Inflammatory macrophage treated with lipopolysaccharide for 1 hour (primary cell): ENCODE data around the gene BACH1.
"Not testable (repeated sequence)": the region's sequence is repeated elsewhere in the genome, so short reads cannot be mapped to it uniquely, and the experiment has no call there.

Experiments used
- DNase-seq, 2 donors: peaks; one replicate each; pipeline ENCODE4 v3.0.0-alpha.2; 2020 to 2022

BACH1 gene

DNA sequence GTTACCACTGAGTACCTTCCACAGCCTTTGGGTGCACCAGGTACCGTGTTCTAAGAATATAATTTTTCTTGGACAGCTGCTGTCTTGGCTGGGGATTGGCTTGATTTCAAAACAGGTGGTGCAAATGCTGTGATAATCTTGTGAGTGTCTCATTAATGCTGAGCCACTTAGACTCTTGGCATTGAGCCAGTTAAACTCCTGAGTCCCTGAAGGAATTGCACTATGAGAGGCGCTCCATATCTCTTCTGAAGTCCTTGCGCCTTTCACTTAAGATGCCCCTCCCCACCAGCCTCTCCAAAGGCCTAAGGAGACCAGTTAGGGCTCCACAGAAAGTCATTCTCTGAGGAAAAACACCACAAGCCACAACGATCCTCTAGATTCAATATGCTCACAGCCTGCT, 51.0 kb downstream of the BACH1 start:
- DNase-seq: no peak

GRCh38 chr21:29350246-29350779, 51.6 kb downstream of the BACH1 start:
- no peak for DNase-seq

- no peak for DNase-seq
These were observed 53.0 kb downstream of the BACH1 start for GRCh38 chr21:29351691-29352090.

- DNase-seq: not testable (repeated sequence)
These were observed 56.5 kb downstream of the BACH1 start for GRCh38 chr21:29355043-29355710.

- DNase-seq: not testable (repeated sequence)
These were observed 57.6 kb downstream of the BACH1 start for GRCh38 chr21:29356291-29356690.

DNA sequence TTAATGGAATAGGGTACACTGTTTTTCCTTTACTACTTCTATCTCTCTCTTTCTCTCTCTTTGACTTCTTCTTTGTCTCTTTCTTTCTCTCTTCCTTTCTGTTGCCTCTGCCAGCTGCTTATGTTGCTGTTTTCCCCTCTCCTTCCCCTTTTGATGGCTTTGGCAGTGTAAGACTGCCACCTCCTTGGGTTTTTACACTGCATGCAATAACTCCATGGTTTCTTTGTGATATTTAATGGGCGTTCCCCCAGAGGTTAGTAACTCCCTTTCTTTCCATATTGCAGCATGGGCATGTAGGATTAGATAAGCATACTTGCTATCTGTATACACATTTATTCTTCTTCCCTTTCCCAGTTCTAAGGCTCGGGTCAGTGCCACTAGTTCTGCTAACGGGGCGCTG, 58.1 kb downstream of the BACH1 start:
- peak; percentile 75 to 86 for DNase-seq

DNA sequence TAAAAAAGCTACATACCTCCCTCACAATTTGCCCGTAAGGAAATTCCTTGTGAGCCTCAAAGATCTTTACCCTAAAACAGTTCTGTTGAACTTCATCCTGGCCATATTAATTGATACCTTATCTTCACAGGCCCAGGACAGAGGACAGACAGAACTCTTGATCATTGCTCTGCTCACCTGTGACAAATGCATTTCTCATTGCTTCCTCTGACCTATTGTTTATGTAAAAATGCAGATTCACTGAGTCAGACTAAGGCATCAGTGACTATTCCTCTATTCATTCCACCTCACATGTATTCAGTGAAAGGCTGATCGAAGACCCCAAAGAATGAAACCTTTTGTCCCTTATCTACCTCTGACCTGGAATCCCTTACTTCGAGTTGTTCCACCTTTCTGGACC, 61.0 kb downstream of the BACH1 start:
- no peak for DNase-seq

- no peak for DNase-seq
These were observed 62.4 kb downstream of the BACH1 start for GRCh38 chr21:29360799-29361765.

- DNase-seq: no peak
These were observed 64.0 kb downstream of the BACH1 start for GRCh38 chr21:29362758-29363157.

DNA sequence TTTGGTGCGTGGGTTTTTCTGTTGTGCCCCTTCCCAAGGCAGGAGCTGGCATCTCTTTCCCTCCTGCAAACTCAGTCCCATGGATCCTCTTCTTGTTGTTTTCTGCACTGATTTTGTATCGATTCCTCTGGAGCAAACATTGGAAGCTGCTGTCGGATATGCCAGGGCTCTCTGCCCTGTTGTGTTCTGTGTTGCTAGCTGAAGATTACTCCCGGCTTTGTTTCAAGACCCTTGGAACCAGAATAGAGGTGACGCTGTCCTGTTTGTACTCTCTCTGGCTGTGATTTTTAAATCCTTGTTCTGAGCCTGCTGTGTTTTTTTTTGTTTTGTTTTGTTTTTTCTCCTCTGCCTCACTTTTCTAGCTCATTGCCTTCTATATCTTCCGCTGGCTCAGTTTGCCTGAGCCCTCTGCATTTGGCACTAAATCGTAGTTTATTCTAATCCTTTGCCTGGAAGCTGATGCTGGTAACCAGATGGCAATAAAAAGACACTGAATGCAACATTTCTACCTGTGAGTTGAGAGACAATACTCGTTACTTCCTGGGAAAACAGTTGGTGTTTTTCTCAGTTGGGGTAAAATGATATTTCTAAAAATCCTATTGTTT, 67.0 kb downstream of the BACH1 start:
- no peak for DNase-seq

- DNase-seq: no peak
These were observed 67.8 kb downstream of the BACH1 start for GRCh38 chr21:29366532-29366931.

GRCh38 chr21:29367335-29367734, 68.6 kb downstream of the BACH1 start:
- no peak for DNase-seq

DNA sequence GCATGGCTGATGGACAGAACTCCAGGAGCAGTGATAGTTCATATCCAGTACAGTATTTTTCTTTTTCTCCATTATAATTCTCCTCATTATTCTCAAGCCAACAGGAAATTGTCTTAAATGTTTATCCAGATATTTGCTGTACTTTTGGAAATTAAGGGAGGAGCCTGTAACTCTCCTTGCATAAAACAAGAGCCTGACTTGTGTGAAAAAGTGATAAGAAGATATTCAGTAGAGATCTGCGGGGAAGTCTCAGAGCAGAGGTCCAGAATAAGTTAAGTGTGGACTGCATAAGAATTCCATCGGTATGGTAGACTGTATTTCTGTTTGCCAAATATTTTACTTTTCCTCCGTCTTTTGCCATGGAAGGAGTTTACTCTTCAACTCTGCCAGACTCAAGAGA, 70.2 kb downstream of the BACH1 start:
- DNase-seq: no peak

- peak in 1 of 2 donors; percentile 16 for DNase-seq
These were observed 72.7 kb downstream of the BACH1 start for GRCh38 chr21:29371464-29371863.

DNA sequence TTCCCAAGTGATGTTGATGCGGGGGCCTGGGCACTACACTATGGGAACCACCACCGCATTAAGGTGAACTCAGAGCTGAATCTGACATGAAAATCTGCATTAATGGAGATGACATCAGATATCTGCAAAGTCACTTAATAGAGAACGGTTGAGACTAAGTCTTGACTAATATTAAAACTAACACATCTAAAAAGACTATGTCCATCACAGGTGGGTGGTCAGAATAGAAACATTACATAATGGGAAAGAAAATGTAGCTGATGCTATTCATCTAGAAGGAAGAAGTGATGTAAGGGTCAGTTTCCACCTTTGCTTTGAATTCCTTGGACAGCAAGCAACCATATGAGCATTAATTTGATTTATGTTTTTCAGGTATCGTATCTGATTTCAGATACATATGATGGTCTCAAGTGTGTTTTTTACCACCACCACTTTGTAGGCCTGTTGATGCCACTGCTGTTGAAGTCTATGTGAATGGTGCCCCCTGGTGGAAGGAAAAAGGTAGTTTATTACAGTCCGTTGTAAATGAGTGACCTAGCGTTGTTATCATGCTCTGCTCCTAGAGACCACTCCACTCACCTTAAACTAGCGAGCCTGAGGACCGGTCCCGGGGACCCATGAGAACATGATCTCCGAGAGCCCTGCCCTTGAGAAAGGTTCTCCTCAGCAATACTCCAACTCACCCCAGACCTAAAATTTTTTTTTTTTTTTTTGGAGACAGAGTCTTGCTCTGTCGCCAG, 73.5 kb downstream of the BACH1 start:
- peak; percentile 56 to 92 for DNase-seq

- DNase-seq: no peak
These were observed 75.8 kb downstream of the BACH1 start for GRCh38 chr21:29374481-29374880.

DNA sequence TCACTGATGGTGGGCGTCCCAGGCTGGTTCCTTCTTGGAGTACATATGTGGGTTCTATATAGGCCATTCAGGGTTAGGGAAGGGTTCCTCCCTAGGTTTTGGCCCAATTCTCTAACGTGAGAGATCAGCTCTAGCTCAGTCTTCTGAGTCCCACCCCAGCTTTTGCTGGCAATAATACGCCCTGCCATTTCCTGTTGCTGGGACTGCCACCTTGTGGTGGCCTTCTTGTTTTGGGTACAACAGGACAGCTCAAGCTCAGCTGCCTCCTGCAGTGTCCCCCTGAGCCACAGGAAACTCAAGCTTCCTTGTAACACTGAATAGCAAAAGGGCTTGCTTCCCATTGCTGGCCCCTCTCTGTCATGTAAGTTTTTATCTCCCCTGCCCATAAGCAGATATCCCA, 77.8 kb downstream of the BACH1 start:
- peak; percentile 34 to 54 for DNase-seq

- DNase-seq: no peak
These were observed 78.5 kb downstream of the BACH1 start for GRCh38 chr21:29377266-29377665.

GRCh38 chr21:29378832-29379231, 80.1 kb downstream of the BACH1 start:
- no peak for DNase-seq

DNA sequence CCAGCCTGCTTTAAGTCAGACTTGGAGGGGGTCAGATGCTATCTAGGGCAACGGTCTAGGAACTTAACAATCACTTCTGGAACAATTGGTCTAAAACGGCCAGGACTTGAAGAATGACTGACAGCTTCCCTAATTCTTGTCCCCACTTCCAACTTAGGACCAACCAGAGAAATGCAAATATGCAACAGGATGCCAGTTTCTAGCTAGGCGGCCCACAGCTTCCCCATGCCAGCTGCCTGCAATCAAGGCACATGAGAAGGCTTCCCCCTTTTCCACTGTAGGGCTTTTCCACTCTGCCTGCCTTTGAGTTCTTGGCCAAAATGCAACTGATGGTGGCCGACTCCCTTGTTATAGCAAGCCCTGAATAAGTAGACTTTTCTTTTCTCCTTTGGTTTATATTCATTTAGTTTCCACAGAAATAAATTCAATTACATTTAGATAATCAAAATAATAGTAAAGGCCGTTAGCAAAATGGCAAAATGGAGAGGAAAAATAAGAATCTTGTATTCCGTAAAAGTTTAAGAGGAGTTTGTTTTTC, 80.9 kb downstream of the BACH1 start:
- DNase-seq: peak; percentile 80 to 87

DNA sequence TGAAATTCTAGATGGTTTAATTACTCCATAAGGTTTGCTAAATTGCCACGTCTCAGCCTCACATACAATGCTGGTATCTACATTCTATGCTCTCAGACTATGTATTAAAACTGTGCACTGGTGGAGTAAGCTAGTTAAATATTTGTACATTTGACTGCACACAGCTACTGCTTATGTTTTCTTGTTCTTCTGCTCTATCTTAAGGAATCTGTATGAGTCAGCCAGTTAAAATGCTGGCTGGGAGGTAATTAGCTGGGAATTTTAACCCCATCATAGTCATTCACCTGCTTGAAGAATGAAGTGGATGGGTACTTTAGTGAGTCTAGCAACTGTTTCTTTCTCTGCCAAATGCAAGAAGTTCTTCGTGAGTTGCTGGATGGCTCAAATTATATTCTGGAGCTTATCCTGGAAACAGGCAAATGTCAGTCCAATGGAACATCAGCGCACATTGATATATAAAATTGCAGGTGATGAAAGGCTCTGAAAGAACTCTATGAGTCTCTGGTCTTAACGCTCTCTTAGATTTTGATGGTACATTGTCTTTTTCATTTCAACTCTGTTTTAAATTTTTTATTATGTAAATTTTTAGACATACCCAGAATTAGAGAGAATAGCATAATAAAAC, 83.4 kb downstream of the BACH1 start:
- DNase-seq: no peak
